Myocyte (in vitro differentiated cells): ENCODE results near the gene LHX4. TPM values are rescaled to one million over a fixed set of nuclear protein-coding genes. Genes with fewer than 3 reads are reported as not detected.
"Not testable (repeated sequence)": the region's sequence is repeated elsewhere in the genome, so short reads cannot be mapped to it uniquely, and the experiment has no call there.

Experiments used
- DNase-seq: peaks from one replicate; pipeline ENCODE4 v3.0.0-alpha.2; 2012; ENCODE audit warnings: low read depth
- total RNA-seq: library from RNA; depleted of rRNA; stranded (reverse); fragments of >200 nt; gene quantifications from 2 replicates; pipeline ENCODE4 v1.2.3, GENCODE V29; 2014

The LHX4 gene
- total RNA-seq, 1 donor from 2014 or later: 0.40 TPM

DNA sequence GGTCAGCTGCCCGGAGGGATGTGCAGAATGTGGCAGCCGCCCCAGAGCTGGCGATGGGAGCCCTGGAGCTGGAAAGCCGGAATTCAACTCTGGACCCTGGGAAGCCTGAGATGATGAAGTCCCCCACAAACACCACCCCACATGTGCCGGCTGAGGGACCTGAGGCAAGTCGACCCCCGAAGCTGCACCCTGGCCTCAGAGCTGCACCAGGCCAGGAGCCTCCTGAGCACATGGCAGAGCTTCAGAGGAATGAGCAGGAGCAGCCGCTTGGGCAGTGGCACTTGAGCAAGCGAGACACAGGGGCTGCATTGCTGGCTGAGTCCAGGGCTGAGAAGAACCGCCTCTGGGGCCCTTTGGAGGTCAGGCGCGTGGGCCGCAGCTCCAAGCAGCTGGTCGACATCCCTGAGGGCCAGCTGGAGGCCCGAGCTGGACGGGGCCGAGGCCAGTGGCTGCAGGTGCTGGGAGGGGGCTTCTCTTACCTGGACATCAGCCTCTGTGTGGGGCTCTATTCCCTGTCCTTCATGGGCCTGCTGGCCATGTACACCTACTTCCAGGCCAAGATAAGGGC lies 33.5 kb upstream of the LHX4 start:
- no peak for DNase-seq

DNA sequence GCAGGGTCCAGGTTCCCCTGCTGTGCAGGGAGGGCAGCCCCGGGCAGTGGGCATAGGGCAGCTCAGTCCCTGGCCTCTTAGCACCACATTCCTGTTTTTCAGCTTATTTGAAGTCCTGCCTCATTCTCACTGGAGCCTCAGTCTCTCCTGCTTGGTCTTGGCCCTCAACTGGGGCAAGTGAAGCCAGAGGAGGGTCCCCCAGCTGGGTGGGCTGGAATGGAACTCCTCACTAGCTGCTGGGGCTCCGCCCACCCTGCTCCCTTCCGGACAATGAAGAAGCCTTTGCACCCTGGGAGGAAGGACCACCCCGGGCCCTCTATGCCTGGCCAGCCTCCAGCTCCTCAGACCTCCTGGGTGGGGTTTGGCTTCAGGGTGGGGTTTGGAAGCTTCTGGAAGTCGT lies 32.8 kb upstream of the LHX4 start:
- no peak for DNase-seq

DNA sequence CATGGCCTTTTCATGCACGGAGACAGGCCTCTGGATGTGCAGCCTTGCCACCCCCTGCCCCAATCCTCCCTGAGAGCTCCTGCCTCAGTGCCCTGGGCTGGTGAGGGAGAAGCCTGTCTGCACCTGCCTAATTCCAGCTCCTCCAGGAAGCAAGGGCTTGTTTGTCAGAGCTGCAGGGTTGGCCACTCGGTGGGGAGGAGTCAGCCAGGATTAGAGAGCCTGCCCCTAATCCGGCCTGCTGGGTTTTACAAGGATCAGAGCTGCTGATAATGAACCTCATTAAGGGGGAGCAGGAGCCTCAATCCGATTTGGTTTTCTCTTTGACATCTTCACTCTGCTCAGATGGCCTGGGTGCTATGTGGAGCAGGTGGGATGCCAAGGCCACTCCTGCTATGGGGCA lies 31.9 kb upstream of the LHX4 start:
- no peak for DNase-seq

DNA sequence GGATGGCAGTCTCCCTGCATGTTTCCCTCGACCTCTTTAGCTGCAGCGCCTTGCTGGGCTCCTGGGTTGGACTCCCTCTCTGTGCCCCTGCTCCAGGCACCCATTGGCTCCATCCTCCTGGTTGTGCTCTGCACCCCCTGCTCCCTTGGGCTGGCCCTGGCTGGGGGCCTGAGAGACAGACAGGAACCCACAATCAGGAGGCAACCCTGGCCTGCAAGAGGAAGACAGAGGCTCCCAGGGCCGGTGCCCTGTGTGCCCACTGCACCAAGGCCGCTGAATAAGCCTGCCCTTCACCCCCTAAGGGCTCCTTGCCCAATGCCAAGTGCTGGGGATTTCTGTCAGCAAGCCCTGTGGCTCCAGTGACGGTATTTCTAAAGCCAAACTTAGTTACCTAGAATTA lies 31.5 kb upstream of the LHX4 start:
- no peak for DNase-seq

DNA sequence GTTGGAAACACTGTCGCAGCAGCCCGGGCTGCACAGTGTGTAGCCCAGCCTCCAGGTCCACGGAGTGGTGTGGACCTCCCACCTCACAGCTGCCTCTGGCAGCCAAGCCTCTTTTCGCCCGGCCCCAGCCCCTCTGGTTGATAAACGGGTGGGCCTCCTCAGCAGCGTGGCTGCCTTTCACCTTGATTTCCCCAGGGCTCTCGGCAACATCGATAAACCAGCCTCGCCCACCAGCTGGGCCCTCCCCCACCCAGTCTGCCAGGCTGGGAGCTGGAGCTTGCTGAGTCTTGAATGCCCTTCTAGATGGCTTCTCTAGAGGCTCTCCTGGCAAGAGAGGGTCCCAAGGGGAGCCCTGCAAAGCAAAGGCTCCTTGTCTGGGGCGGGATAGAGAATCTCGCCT lies 31.0 kb upstream of the LHX4 start:
- DNase-seq: no peak

DNA sequence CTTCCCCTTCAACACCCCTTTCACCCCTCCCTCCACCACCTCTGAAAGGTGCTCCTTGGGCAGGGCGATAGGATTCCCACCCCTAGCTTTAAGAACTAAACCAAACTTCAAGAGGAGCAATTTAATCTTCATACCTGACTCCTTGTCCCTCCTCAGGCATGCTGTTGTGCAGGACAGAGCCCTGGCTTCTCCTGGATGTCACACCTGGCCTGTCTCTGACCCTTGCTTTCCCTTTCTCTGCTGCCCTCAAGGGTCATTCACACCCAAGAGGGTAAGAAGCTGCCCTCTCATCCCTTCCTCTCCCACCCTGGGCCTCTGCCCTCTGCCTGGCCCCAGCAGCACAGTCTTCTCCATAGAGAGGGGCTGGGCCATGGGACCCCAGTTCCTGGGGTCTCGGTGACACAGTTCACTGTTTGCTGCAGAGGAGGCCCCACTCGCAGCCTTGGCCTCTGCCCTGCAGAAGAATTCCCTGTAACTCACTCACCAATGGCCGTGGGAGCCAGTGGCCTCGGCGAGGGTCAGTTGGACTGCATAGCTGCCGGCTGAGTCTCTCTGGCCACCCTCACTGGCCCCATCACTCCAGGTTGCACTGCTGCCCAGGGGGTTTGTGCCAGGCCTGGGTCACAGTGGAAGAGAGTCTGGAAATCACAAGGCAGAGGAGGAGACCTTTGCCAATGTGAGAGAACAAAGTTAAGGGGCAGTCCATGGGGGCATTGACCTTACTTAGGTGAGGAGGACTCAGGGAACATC lies 28.4 kb upstream of the LHX4 start:
- no peak for DNase-seq

DNA sequence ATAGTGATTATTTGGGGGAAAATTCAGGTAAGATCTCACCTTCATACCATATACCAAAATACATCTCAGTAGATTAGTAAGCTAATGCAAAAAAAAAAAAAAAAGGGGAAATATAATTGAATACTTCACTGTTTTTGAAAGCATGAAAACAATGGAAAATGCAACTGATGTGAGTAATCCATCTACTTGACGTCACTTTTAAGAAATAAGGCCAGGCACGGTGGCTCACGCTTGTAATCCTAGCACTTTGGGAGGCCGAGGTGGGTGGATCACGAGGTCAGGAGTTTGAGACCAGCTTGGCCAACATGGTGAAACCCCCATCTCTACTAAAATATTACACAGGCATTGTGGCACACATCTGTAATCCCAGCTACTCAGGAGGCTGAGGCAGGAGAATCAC lies 27.5 kb upstream of the LHX4 start:
- DNase-seq: not testable (repeated sequence)

DNA sequence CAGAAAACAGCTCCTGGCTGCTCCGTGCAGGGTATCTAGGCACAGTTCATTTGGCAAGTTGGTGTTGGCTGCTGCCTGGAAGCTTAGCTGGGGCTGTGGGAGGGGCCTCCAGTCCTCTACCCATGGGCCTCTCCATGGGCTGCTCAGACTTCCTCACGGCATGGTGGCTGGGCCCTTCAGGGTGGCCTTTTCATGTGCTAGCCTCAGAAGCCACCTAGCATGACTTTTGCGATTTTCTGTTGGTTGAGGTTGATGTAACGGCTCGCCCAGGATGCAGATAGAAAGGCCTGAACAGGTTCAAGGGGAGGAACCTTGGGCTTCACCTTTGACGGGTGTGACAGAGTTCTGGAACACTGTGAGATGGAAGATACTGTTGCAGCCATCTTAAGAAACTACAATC lies 25.8 kb upstream of the LHX4 start:
- no peak for DNase-seq

DNA sequence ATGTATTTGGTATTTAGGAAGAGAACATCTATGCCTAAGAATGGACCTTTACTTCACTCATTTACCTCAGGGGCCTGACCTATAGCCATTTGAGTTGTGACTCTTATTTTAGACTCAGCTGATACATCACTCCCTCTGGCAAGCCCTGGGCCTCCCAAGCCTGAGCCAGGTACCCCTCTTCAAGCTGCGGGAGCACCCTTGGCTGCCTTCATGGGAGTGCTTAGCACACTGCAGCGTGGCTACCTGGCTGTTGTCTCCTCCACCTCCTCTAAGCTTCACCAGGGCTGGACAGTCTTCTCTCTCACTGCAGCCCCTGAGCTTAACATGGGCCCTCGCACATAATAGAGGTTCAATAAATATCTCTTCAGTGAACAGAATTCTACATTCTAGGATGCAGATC lies 23.5 kb upstream of the LHX4 start:
- DNase-seq: no peak

DNA sequence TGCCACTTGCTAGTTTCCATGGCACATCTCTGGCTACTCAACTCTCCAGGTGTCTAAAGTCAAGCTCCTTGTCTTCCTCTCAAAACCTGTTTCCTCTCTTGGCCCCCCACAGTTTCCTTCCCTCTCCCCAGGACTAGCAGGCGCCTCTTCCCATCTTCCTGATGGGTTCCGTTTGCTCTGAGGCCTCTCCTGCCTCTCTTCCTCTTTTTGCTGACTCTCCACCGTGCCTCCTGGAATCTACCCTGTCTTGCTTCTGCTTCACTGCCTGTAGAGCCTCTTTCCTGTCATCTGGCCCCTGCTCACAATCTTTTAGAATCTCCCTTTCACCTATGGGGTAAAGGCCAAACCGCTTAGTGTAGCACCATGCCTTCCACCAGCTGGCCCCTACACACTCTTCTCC lies 21.8 kb upstream of the LHX4 start:
- DNase-seq: no peak

DNA sequence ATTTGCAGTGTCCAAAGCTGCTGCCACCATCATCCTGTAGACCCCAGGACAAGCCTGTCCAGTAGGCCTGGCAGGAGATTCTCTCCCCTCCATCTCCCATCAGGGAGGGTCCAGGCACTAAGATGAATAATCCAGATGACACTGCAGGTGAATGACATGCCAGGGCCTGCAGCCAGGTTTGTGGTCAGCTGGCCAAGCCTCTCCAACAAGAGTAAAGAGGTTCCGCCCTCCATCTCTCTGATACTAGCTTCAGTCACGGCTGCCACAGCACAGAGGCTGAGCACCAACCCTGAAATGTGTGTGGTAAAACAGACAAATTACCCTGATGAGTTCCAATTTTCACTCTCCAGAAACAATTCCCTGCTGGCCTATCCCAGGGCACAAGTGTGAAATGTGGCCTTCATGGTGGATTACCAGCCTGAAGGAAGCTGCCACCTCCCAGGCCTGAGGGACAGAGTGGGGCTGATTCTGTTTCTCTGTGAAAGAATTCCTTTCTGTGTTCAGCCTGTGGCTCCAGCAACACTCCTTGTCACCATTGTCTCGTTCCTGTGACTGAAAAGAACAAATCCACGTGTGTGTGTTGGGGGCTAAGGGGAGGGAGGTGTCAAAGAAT lies 19.9 kb upstream of the LHX4 start:
- DNase-seq: no peak

DNA sequence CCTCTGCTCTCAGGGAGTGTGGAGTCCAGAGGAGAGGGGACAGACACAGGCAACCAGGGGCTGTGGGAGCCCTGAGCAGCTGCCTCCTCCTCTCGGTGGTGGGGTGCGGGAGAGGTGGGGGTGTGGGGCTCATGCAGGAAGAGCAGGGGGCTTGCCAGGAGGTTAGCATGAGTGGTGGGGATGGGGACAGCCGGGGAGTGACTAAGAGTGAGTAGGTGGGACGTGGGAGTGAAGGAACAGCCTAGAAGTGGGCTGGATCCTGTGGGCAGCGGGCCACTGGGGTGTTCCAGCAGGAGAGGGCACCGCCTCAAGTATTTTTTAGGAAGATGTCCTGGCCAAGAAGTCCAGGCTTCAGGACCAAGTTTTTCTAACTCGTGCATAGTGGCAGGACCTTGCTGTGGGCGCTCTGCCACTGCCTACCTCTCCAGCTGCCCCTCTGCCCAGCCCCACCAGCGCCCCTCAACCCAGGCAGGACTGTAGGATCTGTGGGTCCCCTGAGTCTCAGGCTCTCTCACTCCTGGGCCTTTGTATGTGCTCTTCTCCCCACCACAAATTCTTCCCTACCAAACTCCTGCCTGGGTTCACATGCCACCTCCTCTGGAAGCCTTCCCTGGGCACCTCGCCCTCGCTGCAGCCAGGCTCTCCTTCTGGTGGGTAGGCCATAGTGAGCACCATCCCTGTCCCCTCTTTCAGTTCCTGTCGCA lies 18.8 kb upstream of the LHX4 start:
- DNase-seq: no peak

DNA sequence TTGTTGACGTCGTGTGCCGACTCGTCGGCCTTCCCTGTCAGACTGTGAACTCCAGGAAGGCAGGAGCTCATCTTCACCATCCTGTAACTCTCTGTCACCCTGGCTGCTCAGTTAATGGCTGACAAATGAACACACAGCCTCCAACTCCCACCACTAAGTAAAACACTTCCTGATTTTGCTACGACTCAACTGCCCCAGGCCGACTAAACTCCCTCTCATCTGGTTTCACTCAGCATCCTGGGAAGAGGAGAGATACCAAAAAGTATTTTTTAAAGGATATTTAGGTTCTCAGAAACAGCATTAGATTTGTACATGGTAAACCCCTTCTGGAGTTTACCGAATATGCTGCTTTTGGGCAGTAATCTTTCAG lies 18.2 kb upstream of the LHX4 start:
- no peak for DNase-seq

DNA sequence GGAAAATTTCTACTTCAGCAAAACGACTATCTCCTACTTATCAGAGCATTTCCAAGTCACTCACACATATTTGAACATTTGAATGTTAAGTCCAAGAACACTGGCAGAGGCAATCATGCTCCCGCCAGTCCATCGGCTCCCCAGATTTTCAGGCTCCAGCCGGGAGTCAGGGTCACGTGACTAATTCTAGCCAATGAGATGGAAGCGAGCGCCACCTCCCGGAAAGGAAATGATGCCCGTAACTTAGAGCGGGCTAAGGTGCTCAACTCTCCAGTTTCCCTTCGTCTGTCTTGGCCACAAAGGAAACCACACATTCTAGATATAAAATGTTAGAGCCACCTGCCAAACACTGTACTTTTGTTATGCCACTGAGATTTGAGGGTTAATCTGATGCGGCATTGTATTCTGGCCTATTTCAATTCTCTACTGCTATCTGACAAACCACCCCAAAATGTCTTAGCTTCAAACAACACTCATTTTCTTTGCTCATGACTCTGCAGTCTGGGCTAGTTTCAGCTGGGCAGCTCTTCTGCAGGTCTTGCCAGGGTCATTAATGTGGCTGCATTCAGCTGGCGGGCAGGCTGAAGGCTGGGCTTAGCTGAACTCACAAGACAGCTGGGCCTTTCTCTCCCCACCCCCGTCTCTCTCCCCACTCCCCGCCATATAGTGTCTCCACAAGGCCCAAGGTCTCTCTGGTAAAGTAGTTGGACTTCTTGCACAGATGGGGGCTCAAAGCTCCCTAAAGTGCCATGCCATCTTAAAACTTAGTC lies 16.5 kb upstream of the LHX4 start:
- peak; percentile 50 for DNase-seq

DNA sequence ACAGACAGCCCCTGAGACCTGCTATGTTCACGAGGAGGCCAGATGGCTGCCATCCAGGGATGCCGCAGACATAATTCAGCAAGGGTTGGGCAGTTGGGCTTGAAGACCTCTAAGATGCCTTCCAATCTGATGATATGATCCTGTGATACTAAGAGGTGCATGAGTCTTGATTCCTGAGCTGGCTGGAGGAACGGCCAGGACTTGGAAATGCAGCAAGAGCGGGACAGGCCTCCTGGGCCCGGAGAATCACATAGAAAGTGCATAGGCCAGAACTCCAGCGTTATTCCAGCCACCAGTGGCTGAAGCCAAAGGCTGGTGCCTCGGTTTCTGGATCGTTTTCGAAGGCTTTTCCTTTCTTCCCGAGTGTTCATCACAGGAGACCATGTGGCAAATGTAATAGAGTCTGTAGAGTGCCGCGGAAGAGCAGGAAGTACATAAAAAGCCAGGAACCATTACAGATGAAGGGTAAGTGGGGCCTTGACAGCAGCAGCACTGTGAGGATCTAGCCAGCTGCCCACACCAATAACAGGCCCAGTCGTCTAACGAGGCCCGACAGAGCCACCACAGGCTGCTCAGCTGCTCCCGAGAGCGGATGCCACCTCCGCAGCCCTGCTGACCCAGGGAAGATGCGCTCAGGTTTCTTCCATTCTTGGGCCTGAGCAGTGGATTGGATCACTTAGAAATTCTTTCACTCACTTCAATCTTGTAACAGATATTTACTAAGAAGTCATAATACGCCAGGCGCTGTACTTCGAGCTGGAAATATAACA lies 14.0 kb upstream of the LHX4 start:
- DNase-seq: peak; percentile 31

DNA sequence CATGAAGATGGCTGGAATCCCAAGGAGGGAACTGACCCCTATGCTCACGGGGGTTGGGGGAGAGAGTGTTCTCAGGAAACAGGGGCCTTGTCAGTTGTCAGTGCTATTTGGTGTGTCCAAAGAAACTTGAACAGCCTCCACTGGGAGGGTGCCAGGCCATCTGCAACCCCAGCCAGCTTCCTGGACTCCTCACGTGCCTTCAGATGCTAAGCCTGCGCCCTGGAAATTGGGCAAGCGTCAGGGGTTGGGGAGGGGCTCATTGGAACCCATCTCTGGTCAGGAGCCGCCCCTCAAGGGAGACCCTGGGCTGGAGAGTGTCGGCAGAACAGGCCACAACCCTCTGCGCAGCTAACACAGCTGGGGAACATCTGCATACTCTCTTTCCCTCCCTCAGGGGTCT lies 13.1 kb upstream of the LHX4 start:
- no peak for DNase-seq

DNA sequence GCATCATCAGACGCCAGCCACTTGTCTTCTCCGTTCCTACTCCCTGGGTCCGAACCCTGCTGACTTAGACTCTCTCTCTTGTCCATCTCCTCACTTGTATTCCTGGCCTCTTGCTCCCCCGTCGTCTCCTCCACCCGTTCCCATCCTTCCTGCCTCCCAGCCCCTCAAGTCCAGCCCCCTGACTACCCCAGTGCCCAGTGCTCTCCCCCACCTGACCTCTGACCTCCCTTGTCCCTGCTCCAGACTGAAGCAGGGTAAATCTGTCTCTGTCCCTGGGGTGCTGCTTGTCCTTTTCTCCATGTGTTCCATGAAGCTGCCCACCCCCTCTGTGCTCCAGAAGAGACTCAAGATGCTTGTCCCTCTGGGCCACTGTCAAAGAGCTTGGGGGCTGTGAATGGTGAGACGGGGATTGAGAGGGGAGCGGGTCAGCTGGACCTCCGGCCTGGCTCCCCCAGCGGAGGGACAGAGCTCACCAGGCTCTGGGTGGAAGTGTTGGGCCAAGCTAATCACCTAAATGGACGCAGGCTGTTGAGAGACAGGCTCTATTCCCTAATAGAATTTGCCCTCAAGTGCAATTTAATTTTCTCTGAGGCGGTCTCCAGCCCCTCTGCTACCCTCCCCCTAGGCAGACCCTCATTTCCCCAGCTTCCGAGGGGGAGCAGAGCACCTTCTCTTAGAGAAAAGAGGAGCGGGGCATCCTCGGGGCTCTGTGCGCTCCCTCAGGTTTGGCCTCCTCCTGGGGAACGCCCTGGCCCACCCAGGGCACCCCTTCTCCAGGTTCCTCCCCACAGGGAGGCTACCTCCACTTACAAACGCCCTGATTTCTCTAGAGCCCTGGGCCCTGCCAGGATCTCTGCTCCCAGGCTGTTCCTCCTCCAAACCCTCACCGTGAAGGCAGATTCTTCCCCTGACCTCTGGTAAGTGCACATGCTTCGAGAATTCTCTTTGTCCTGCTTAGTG lies 11.0 kb upstream of the LHX4 start:
- no peak for DNase-seq

DNA sequence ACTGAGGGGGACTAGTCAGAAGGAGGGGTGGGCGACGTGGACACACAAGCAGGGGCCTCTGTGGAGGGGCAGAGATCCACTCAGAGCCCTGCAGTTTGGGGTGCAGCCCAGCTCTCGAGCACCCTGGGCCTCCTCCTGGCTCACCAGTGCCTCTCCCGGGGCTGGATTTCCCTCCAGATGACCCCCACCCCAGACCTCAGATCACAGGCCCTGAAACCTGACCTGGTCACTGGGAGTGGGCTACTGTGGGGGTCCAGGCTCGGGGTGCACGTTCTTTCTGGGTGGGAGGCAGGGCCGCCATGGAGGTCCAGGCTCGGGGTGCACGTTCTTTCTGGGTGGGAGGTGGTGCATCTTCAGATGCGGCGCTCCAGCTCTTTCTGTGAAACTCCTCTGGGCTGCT lies 10.3 kb upstream of the LHX4 start:
- no peak for DNase-seq

DNA sequence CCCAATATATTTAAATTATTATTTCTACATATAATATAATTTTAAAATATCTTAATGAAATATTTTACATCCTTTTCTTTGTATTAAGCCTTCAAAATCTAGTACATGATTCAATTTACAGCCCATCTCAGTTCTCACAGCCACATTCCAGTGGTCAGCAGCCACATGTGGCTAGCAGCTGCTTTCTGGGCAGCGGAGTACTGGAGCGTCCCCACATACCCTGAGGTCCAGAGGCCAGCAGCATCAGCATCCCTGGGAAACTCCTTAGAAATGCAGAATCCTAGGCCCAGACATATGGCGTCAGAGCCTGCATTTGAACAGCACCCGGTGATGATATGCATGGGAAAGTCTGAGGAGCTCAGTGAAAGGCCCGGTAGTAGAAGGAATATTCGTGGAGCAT lies 8.6 kb upstream of the LHX4 start:
- DNase-seq: peak; percentile 78

DNA sequence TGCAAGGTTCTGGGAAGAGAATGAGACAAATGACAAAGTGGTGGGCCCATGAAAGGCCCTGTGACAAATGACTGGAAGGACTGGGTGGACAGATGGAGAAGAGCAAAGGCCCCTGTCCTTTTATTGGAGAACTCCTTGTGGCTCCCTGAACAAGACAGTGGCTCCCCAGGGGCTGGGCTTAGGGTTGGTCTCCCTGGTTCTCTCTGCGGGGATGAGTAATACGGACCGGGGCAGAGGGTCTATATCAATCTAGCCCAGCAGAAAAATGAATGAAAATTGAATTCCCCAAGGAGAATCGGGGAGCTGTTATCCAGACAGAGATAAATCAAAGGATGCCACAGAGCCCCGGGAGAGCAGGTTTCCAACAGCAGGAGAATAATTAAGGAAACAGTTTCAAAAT lies 5.2 kb upstream of the LHX4 start:
- DNase-seq: no peak
